ENCODE measurements around the gene RRP8.

RRP8 gene

GRCh38 chr11:6599881-6600390 lies 3.5 kb downstream of the RRP8 start:
- peaks cover 24 to 29% of the 10 kb centered on the region in 2 donors for H3K4me1 ChIP-seq (ENCODE audit: control insufficient read depth in 1 of 2, insufficient read depth in 2 of 2, low read length in 2 of 2)
- H3K4me3 ChIP-seq (ENCODE audit: low read depth in 1 of 2, low read length in 2 of 2), result no peak overlapping the region
- no peaks in the 10 kb centered on the region for H3K9me3 ChIP-seq (ENCODE audit: control insufficient read depth in 1 of 2, low read length in 2 of 2)
- no peak overlapping the region for H3K27ac ChIP-seq (ENCODE audit: low read depth, low read length)
- H3K36me3 ChIP-seq (ENCODE audit: control insufficient read depth in 1 of 2, insufficient read depth in 2 of 2, low read length in 2 of 2), result peaks cover 31 to 60% of the 10 kb centered on the region in 2 donors
- H3K27me3 ChIP-seq (ENCODE audit: control insufficient read depth in 1 of 2, insufficient read depth in 2 of 2, low read length in 2 of 2), result no peaks in the 10 kb centered on the region
- H3K9ac ChIP-seq (ENCODE audit: low read depth in 1 of 2, low read length in 2 of 2), result no peak overlapping the region

- H3K9me3 ChIP-seq (ENCODE audit: control insufficient read depth in 1 of 2, low read length in 2 of 2), result no peaks in the 10 kb centered on the region
- H3K36me3 ChIP-seq (ENCODE audit: control insufficient read depth in 1 of 2, insufficient read depth in 2 of 2, low read length in 2 of 2), result peaks cover 31 to 62% of the 10 kb centered on the region in 2 donors
These were observed 4.0 kb downstream of the RRP8 start for GRCh38 chr11:6599449-6599848.

GRCh38 chr11:6598555-6598954 lies 4.9 kb downstream of the RRP8 start:
- H3K4me1 ChIP-seq (ENCODE audit: control insufficient read depth in 1 of 2, insufficient read depth in 2 of 2, low read length in 2 of 2), result peaks cover 19 to 23% of the 10 kb centered on the region in 2 donors

More at GRCh38 chr11:6599449-6599848, 4.0 kb downstream of the RRP8 start:
- Histone ChIP-seq H3K27ac (ENCODE audit: low read depth, low read length) (no peak overlapping the region), H3K9ac (ENCODE audit: low read depth in 1 of 2, low read length in 2 of 2) (no peak overlapping the region), H3K4me3 (ENCODE audit: low read depth in 1 of 2, low read length in 2 of 2) (no peak overlapping the region), H3K4me1 (ENCODE audit: control insufficient read depth in 1 of 2, insufficient read depth in 2 of 2, low read length in 2 of 2) (peaks cover 19 to 24% of the 10 kb centered on the region in 2 donors), H3K27me3 (ENCODE audit: control insufficient read depth in 1 of 2, insufficient read depth in 2 of 2, low read length in 2 of 2) (no peaks in the 10 kb centered on the region)

GRCh38 chr11:6596239-6596877 lies 7.1 kb downstream of the RRP8 start:
- Histone ChIP-seq H3K9me3 (ENCODE audit: control insufficient read depth in 1 of 2, low read length in 2 of 2) (no peaks in the 10 kb centered on the region), H3K4me3 (ENCODE audit: low read depth in 1 of 2, low read length in 2 of 2) (no peak overlapping the region), H3K36me3 (ENCODE audit: control insufficient read depth in 1 of 2, insufficient read depth in 2 of 2, low read length in 2 of 2) (peaks cover 30 to 69% of the 10 kb centered on the region in 2 donors), H3K4me1 (ENCODE audit: control insufficient read depth in 1 of 2, insufficient read depth in 2 of 2, low read length in 2 of 2) (peaks cover 5 to 7% of the 10 kb centered on the region in 2 donors), H3K27ac (ENCODE audit: low read depth, low read length) (no peak overlapping the region), H3K27me3 (ENCODE audit: control insufficient read depth in 1 of 2, insufficient read depth in 2 of 2, low read length in 2 of 2) (no peaks in the 10 kb centered on the region), H3K9ac (ENCODE audit: low read depth in 1 of 2, low read length in 2 of 2) (no peak overlapping the region)

More at GRCh38 chr11:6598555-6598954, 4.9 kb downstream of the RRP8 start:
- Histone ChIP-seq H3K9me3 (ENCODE audit: control insufficient read depth in 1 of 2, low read length in 2 of 2) (no peaks in the 10 kb centered on the region), H3K36me3 (ENCODE audit: control insufficient read depth in 1 of 2, insufficient read depth in 2 of 2, low read length in 2 of 2) (peaks cover 31 to 66% of the 10 kb centered on the region in 2 donors), H3K27me3 (ENCODE audit: control insufficient read depth in 1 of 2, insufficient read depth in 2 of 2, low read length in 2 of 2) (no peaks in the 10 kb centered on the region), H3K4me3 (ENCODE audit: low read depth in 1 of 2, low read length in 2 of 2) (no peak overlapping the region), H3K27ac (ENCODE audit: low read depth, low read length) (no peak overlapping the region), H3K9ac (ENCODE audit: low read depth in 1 of 2, low read length in 2 of 2) (no peak overlapping the region)

- Histone ChIP-seq H3K27me3 (ENCODE audit: control insufficient read depth in 1 of 2, insufficient read depth in 2 of 2, low read length in 2 of 2) (no peaks in the 10 kb centered on the region), H3K27ac (ENCODE audit: low read depth, low read length) (no peak overlapping the region), H3K9me3 (ENCODE audit: control insufficient read depth in 1 of 2, low read length in 2 of 2) (no peaks in the 10 kb centered on the region), H3K4me1 (ENCODE audit: control insufficient read depth in 1 of 2, insufficient read depth in 2 of 2, low read length in 2 of 2) (no peaks in the 10 kb centered on the region), H3K9ac (ENCODE audit: low read depth in 1 of 2, low read length in 2 of 2) (no peak overlapping the region), H3K36me3 (ENCODE audit: control insufficient read depth in 1 of 2, insufficient read depth in 2 of 2, low read length in 2 of 2) (peaks cover 11 to 48% of the 10 kb centered on the region in 2 donors), H3K4me3 (ENCODE audit: low read depth in 1 of 2, low read length in 2 of 2) (no peak overlapping the region)
These were observed 9.2 kb downstream of the RRP8 start for GRCh38 chr11:6594142-6594768.

GRCh38 chr11:6588018-6588417 lies 15.4 kb downstream of the RRP8 start:
- H3K4me1 ChIP-seq (ENCODE audit: control insufficient read depth in 1 of 2, insufficient read depth in 2 of 2, low read length in 2 of 2), result no peaks in the 10 kb centered on the region
- H3K9me3 ChIP-seq (ENCODE audit: control insufficient read depth in 1 of 2, low read length in 2 of 2), result peaks cover 5 to 18% of the 10 kb centered on the region in 2 donors
- no peak overlapping the region for H3K4me3 ChIP-seq (ENCODE audit: low read depth in 1 of 2, low read length in 2 of 2)
- H3K27ac ChIP-seq (ENCODE audit: low read depth, low read length), result no peak overlapping the region
- H3K9ac ChIP-seq (ENCODE audit: low read depth in 1 of 2, low read length in 2 of 2), result no peak overlapping the region
- no peaks in the 10 kb centered on the region for H3K27me3 ChIP-seq (ENCODE audit: control insufficient read depth in 1 of 2, insufficient read depth in 2 of 2, low read length in 2 of 2)
- H3K36me3 ChIP-seq (ENCODE audit: control insufficient read depth in 1 of 2, insufficient read depth in 2 of 2, low read length in 2 of 2), result peaks cover 3 to 10% of the 10 kb centered on the region in 2 donors

GRCh38 chr11:6587360-6587953 lies 16.0 kb downstream of the RRP8 start:
- Histone ChIP-seq H3K4me1 (ENCODE audit: control insufficient read depth in 1 of 2, insufficient read depth in 2 of 2, low read length in 2 of 2) (no peaks in the 10 kb centered on the region), H3K9ac (ENCODE audit: low read depth in 1 of 2, low read length in 2 of 2) (no peak overlapping the region), H3K36me3 (ENCODE audit: control insufficient read depth in 1 of 2, insufficient read depth in 2 of 2, low read length in 2 of 2) (peaks cover 0 to 10% of the 10 kb centered on the region in 2 donors), H3K27ac (ENCODE audit: low read depth, low read length) (no peak overlapping the region), H3K9me3 (ENCODE audit: control insufficient read depth in 1 of 2, low read length in 2 of 2) (peaks cover 5 to 18% of the 10 kb centered on the region in 2 donors), H3K27me3 (ENCODE audit: control insufficient read depth in 1 of 2, insufficient read depth in 2 of 2, low read length in 2 of 2) (no peaks in the 10 kb centered on the region), H3K4me3 (ENCODE audit: low read depth in 1 of 2, low read length in 2 of 2) (no peak overlapping the region)

- peaks cover 0 to 5% of the 10 kb centered on the region in 2 donors for H3K36me3 ChIP-seq (ENCODE audit: control insufficient read depth in 1 of 2, insufficient read depth in 2 of 2, low read length in 2 of 2)
- no peaks in the 10 kb centered on the region for H3K4me1 ChIP-seq (ENCODE audit: control insufficient read depth in 1 of 2, insufficient read depth in 2 of 2, low read length in 2 of 2)
- no peak overlapping the region for H3K4me3 ChIP-seq (ENCODE audit: low read depth in 1 of 2, low read length in 2 of 2)
- no peaks in the 10 kb centered on the region for H3K27me3 ChIP-seq (ENCODE audit: control insufficient read depth in 1 of 2, insufficient read depth in 2 of 2, low read length in 2 of 2)
- H3K27ac ChIP-seq (ENCODE audit: low read depth, low read length), result no peak overlapping the region
- H3K9ac ChIP-seq (ENCODE audit: low read depth in 1 of 2, low read length in 2 of 2), result no peak overlapping the region
- peaks cover 5 to 18% of the 10 kb centered on the region in 2 donors for H3K9me3 ChIP-seq (ENCODE audit: control insufficient read depth in 1 of 2, low read length in 2 of 2)
These were observed 16.7 kb downstream of the RRP8 start for GRCh38 chr11:6586434-6587359.

GRCh38 chr11:6584528-6584927 lies 18.9 kb downstream of the RRP8 start:
- no peak overlapping the region for H3K4me3 ChIP-seq (ENCODE audit: low read depth in 1 of 2, low read length in 2 of 2)
- H3K27ac ChIP-seq (ENCODE audit: low read depth, low read length), result no peak overlapping the region
- no peak overlapping the region for H3K9ac ChIP-seq (ENCODE audit: low read depth in 1 of 2, low read length in 2 of 2)
- peaks cover 0 to 8% of the 10 kb centered on the region in 2 donors for H3K36me3 ChIP-seq (ENCODE audit: control insufficient read depth in 1 of 2, insufficient read depth in 2 of 2, low read length in 2 of 2)
- no peaks in the 10 kb centered on the region for H3K27me3 ChIP-seq (ENCODE audit: control insufficient read depth in 1 of 2, insufficient read depth in 2 of 2, low read length in 2 of 2)
- H3K4me1 ChIP-seq (ENCODE audit: control insufficient read depth in 1 of 2, insufficient read depth in 2 of 2, low read length in 2 of 2), result no peaks in the 10 kb centered on the region
- H3K9me3 ChIP-seq (ENCODE audit: control insufficient read depth in 1 of 2, low read length in 2 of 2), result peaks cover 5 to 18% of the 10 kb centered on the region in 2 donors
